Ovary (tissue), 9 donors: ENCODE data around the gene ICA1. TPM values are rescaled to one million over a fixed set of nuclear protein-coding genes. Genes with fewer than 3 reads are reported as not detected.
"Not testable (repeated sequence)": the region's sequence is repeated elsewhere in the genome, so short reads cannot be mapped to it uniquely, and the experiment has no call there.

ENCODE experiments used
- DNase-seq, 5 donors: peaks; one replicate each; pipeline ENCODE4 v3.0.0-alpha.2; 2019 to 2020
- H3K27ac ChIP-seq, 2 donors: fragments of 200-600 bp; one replicate each; pipeline versions ENCODE4 v1.5.1 to v1.8.0; 2019 to 2022
- H3K27me3 ChIP-seq: fragments of 200-600 bp; one replicate; pipeline ENCODE4 v1.8.0; 2022
- H3K36me3 ChIP-seq: fragments of 200-600 bp; sonication (generic); one replicate; pipeline ENCODE4 v1.5.1; 2019
- H3K4me1 ChIP-seq: one replicate; pipeline ENCODE4 v1.8.1; 2013; ENCODE audit warnings: mild to moderate bottlenecking, moderate library complexity; ENCODE audit not compliant: insufficient read depth
- H3K4me3 ChIP-seq: fragments of 200-600 bp; sonication (generic); one replicate; pipeline ENCODE4 v1.5.1; 2017
- H3K9me3 ChIP-seq, 2 donors: fragments of 200-600 bp in 1 of 2; sonication (generic) in 1 of 2; one replicate each; pipeline versions ENCODE4 v1.5.1 to v1.8.1; 2013 to 2019; ENCODE audit warnings: mild to moderate bottlenecking in 1 of 2, moderate library complexity in 1 of 2
- EP300 ChIP-seq: sonication (generic); formaldehyde crosslinking; IDR thresholded peaks from one replicate; pipeline ENCODE4 v1.6.1; 2017; ENCODE audit warnings: antibody characterized with exemption
- POLR2A ChIP-seq: fragments of 450-650 bp; IDR thresholded peaks from one replicate; pipeline ENCODE4 v1.6.1; 2017; ENCODE audit warnings: antibody characterized with exemption, mild to moderate bottlenecking, moderate library complexity
- WGBS, 3 donors: extraction: QIAGEN DNeasy Blood & Tissue Kit in 1 of 3; methylation state at CpG; one replicate each; pipeline versions ENCODE4 v1.1.5 to v1.1.7; 2013 to 2017; 5-methylcytosine and 5-hydroxymethylcytosine counted together
- intact Hi-C, 4 donors: fragments of 100-400 bp; cut with DNase I; formaldehyde crosslinking; loops; one replicate each; pipeline versions ENCODE4 v1.11.0 to v1.15.1; 2022 to 2023
- polyA plus RNA-seq, 2 donors: library from polyadenylated mRNA; stranded (reverse); fragments of 200-250 nt in 1 of 2; fragments of 350-450 nt in 1 of 2; fragmentation: Illumina TruSeq in 1 of 2; extraction: RNeasy Lipid Tissue Mini Kit (QIAGEN cat#74804) in 1 of 2; gene quantifications; one replicate each; pipeline ENCODE4 v1.2.3, GENCODE V29; 2013 to 2014
- small RNA-seq: library from RNA; depleted of rRNA; stranded (forward); fragments of <200 nt; gene quantifications from one replicate; pipeline ENCODE3, GENCODE V24; 2016
- total RNA-seq, 7 donors: library from RNA; depleted of rRNA in 2 of 7; stranded (reverse); fragments of >200 nt in 2 of 7; fragmentation: NEBNext Ultra II Directional in 3 of 7; extraction: Animal tissue kit (Norgen Biotek cat#: 25700) in 3 of 7; gene quantifications; one replicate each; pipeline versions ENCODE4 v1.1.0 to v1.2.4, GENCODE V29; 2016 to 2023
- TF ChIP-seq, protein P1 (sequence below), 3 donors: fragments of 450-650 bp in 2 of 3; fragments of 200-600 bp in 1 of 3; IDR thresholded peaks; one replicate each; pipeline versions ENCODE4 v1.5.1 to v1.8.0; 2016 to 2022; ENCODE audit warnings: antibody characterized with exemption in 3 of 3, mild to moderate bottlenecking in 1 of 3
- donor health status: DM: no; HTN: no; CAD: no; lungs with moderate emphysema.
- donor health status: DM: no; HTN: no; CAD: no.
- donor health status: Bipolar disorder and iron deficiency.
- donor health status: DM: yes; HTN: yes; CAD: no.
- donor health status: DM: no; HTN: no; CAD: no.
- donor health status: DM: yes; HTN: yes; CAD: no.

The ICA1 gene
- total and polyA plus RNA-seq, 9 donors = 2.1 to 19.4 (median 4.7) TPM

DNA sequence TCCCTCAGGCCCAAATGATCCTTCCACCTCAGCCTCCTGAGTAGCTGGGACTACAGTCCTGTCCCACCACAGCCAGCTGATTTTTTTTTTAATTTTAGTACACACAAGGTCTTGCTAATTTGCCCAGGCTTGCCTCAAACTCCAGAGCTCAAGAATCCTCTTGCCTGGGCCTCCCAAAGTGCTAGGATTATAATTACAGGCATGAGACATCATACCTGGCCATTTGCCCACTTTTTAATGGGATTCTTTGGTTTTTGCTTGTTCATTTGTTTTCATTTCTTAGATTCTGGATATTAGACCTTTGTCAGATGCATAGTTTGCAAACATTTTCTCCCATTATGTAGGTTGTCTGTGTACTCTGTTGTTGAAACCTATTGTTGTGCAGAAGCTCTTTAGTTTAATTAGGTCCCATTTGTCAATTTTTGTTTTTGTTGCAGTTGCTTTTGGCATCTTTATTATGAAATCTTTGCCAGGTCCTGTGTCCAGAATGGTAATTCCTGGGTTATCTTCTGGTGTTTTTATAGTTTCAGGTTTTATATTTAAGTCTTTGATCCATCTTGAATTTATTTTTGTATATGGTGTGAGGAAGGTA lies 198.2 kb downstream of the ICA1 start:
- intact Hi-C loops = no loop called here
- DNase-seq = no peak
- TF ChIP-seq, protein P1, sequence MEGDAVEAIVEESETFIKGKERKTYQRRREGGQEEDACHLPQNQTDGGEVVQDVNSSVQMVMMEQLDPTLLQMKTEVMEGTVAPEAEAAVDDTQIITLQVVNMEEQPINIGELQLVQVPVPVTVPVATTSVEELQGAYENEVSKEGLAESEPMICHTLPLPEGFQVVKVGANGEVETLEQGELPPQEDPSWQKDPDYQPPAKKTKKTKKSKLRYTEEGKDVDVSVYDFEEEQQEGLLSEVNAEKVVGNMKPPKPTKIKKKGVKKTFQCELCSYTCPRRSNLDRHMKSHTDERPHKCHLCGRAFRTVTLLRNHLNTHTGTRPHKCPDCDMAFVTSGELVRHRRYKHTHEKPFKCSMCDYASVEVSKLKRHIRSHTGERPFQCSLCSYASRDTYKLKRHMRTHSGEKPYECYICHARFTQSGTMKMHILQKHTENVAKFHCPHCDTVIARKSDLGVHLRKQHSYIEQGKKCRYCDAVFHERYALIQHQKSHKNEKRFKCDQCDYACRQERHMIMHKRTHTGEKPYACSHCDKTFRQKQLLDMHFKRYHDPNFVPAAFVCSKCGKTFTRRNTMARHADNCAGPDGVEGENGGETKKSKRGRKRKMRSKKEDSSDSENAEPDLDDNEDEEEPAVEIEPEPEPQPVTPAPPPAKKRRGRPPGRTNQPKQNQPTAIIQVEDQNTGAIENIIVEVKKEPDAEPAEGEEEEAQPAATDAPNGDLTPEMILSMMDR (IDR thresholded peaks at IDR 0.05) = no peak
- TF ChIP-seq EP300 (no peak), POLR2A (no peak)
- H3K9me3 ChIP-seq = no peaks in the 10 kb centered on the region
- H3K36me3 ChIP-seq = no peaks in the 10 kb centered on the region
- no peaks in the 10 kb centered on the region for H3K4me1 ChIP-seq
- H3K4me3 ChIP-seq = no peak overlapping the region
- H3K27ac ChIP-seq = no peak overlapping the region
- H3K27me3 ChIP-seq = no peaks in the 10 kb centered on the region

DNA sequence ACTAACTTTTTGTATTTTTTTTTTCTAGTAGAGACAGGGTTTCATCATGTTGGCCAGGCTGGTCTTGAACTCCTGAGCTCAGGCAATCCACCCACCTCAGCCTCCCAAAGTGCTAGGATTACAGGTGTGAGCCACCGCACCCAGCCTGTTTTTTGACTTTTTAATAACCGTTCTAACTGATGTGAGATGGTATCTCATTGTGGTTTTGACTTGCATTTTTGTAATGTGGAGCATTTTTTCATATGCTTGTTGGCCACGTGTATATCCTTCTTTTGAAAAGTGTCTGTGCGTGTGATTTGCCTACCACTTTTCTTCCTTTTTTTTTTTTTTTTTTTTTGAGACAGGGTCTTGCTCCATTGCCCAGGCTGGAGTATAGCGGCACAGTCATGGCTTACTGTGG lies 198.7 kb downstream of the ICA1 start:
- WGBS, 3 donors = 94 to 97% (median 94%) methylated on average over 5 of the region's 5 CpGs
- H3K36me3 ChIP-seq, H3K4me3 ChIP-seq, H3K9me3 ChIP-seq, intact Hi-C loops, H3K27me3 ChIP-seq, DNase-seq, H3K4me1 ChIP-seq, H3K27ac ChIP-seq: not testable (repeated sequence)

Small RNAs within 50 kb of the gene (small RNA-seq; reads per million reads assigned to genes)
- not detected for gene AC007009.1

Other genes with a start within 250 kb of the ICA1 start
- not detected for gene NXPH1, start 171.4 kb upstream of the ICA1 start, total RNA-seq
- gene NXPH1, start 171.4 kb upstream of the ICA1 start, polyA plus RNA-seq = under 1 TPM; 0.05 to 0.12 TPM